CD1c-positive myeloid dendritic cell (primary cell): ENCODE results near the gene ORM1.
A peak's percentile ranks its signal among the peaks of the same experiment; 100 is the strongest.

Source experiments
- DNase-seq: peaks from one replicate; pipeline ENCODE4 v3.0.0-alpha.2; 2016; ENCODE audit errors: extremely low spot score

Gene ORM1

GRCh38 chr9:114342755-114343440, 20.0 kb downstream of the ORM1 start:
- no peak for DNase-seq

DNA sequence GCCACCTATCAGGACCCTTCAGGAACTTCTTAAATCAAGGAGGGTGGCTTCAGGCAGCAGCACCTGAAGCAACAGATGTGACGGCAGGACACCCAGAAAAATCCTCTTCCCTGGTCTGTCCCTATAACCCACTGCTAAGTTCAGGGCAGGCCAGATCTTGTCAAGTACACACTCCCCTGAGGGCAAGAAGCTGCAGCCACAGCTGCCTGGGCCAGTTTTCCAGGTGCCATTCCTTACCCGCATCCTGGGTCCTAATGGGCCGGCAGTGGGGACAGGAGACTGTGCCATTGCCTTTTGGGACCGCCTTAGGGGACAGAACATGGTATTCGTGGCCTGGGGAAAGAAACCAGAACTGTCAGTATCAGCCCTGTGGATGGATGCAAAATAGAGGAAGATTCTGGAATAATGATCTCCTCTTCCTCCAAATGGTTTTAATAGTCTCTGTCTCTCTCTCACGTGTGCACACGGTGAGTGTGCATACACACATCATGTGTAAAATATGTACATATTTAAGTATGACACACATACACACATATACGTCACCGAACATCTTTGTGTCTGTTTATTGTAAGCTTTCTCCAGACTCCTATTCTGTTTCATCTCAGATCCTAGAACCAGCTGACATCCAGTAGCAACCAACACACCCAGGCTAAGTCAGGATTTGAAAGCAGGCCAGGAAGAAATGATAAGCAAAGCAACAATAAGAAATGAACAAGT, 20.7 kb downstream of the ORM1 start:
- no peak for DNase-seq

- DNase-seq = no peak
Observed at GRCh38 chr9:114344188-114344566, 21.3 kb downstream of the ORM1 start.

- DNase-seq = no peak
Observed at GRCh38 chr9:114344692-114345091, 21.8 kb downstream of the ORM1 start.

- no peak for DNase-seq
Observed at GRCh38 chr9:114345493-114346065, 22.7 kb downstream of the ORM1 start.

GRCh38 chr9:114346146-114346545, 23.2 kb downstream of the ORM1 start:
- DNase-seq = no peak

DNA sequence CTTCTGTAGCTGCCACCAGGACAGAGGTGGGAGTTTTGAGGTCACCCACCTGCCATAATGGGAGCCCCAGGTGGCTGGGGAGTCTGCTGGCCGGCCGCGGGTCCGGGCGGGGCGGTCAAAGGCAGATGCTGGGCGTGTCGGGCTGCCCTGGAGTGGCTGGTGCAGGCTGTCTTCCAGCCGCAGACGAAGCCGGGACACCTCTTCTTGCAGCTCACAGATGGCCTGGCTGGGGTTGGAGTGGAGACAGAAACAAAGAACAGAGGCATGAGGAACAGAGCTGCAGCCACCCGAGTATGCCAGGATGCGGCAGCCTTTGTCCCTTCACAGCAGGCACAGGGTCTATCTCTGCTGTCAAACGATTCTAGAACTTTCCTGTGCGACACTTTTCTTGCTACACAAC, 24.8 kb downstream of the ORM1 start:
- no peak for DNase-seq

GRCh38 chr9:114348261-114348905, 25.5 kb downstream of the ORM1 start:
- DNase-seq = no peak

DNA sequence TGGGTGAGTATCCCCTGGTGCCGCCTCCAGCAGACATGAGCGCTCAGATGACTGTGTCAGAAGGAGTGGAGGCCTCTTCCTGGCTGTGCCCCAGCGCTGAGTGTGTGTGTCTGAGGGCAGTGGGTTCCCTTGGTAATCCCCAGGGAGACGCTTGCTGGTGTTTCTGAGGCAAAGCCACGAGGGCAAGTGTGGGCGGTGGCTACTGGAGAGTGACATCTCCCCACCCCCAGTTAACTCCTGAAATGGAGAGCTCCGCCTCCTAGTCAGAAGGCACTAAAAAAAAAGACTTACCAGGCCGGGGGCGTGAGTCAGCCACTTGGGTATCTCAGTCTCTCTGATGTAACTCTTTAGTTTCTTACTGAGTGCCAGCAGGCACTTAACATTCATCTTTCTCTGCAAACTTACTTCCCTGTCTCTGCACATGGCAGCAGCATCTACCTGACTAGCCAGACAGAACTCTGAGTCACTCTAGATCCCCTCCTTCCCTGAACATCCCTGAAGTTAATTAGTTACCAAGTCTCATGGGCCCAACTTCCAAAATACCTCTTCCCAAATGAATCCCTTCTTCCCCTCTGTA, 26.1 kb downstream of the ORM1 start:
- peak; percentile 97 for DNase-seq

GRCh38 chr9:114349713-114350480, 27.0 kb downstream of the ORM1 start:
- no peak for DNase-seq

DNA sequence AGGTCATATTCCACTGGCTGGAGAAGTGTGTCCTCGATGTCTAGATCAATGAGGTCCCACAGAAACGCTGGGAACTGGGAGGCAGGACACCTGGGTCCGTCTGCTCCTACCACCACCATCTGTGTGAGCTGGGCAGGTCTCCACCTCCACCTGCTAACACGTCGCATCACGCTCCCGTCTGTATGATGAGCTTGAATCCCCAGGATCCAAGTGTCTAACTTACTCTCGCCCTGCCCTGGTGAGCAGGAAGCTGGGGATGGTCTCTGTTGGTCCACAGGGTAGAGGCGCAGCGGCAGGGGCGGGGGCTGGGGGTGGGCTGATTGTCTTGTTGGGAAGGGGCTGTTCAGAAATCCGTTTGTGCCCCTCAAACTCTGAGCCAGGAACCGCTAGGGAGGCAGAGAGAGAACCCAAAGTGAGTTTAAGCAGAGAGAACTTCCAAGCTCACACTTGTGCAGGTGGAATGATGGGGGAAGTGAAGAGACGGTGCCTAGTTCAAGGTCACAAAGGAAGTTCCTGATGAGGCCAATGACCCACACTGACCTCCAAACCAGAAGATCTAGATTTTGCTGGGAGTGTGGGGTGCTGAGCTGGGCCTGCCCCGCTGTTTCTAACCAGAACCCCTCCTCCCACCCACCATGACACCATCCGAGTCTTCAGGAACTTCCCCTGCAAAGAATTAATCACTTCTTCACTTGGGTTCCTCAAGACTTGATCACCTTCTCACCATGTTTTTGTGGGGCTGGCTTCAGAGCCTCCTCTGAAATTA, 27.9 kb downstream of the ORM1 start:
- peak; percentile 70 for DNase-seq

- DNase-seq = no peak
Observed at GRCh38 chr9:114351932-114352331, 29.0 kb downstream of the ORM1 start.

DNA sequence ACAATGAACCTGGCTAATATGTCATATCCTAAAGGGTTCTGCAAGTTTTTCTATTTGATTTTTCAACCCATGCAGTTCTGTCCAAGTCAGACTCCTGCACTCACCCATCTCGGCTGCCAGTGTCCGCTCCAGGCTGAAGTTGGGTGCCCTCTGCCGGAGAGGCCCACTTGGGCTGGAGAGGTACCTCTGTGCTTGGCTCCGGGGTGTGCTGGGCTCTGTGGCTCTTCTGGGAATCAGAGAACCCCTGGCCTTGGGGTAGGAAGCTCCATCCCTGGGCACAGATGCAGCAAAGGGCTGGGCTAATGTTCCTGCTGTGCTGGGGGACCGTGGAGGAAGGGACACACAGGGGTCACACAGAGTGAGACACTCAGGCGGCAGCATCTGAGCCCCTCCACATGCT, 32.9 kb downstream of the ORM1 start:
- DNase-seq = no peak

DNA sequence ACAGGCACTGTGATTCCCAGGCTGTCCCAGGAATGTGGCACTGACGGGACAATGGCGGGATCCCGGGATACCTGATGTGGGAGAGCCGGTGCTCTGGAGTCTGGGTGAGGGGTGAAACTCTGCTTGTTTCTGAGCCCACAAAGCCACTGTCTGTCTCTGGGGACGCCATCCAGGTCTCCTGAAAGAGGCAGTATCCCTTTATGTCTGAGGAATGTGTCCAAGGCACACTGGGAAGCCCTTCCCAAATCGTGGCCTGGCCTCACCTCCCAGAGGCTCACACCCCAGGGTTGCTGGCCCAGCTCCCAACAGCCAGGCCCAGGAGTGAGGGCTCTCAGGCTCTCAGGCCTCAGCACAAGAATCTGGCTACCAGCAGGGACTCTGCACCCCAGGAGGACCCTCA, 33.9 kb downstream of the ORM1 start:
- no peak for DNase-seq

DNA sequence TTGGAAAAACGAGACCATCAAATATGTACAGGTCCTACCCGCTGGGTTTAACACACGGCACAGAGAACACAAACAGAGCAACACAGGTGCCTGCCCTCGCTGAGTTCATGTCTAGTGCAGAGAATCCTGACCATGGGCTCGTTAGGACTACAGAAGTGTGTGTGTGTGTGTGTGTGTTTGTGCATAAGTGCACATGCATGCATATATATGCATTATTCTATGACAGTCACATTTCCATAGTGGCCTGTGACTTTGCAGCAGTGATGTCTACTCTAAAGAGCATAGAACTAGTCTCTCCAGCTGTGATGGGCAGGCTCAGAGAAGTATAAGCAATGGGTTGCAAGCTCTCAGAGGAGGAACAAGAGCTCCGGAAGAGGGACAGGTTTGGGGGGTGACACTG, 34.5 kb downstream of the ORM1 start:
- DNase-seq = no peak

DNA sequence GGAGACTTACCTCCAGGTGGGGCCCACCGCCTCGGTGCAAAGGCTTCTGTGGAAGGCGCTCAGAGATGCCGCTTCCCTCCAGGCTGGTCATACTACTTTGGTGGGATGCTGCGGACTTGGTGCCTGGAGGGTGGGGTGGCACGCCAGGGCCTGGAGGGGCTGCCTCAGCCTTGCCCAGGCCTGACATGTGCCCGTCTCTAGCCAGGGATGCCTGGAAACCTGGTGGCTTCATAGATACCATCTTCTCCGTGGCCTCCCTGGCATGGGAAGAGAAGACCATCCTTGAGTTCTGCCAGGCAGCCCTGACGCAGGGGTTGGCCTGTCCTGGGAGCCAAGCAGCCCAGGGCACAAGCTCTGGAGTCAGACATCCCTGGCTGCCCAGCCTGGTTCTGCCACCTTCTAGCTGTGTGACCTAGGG, 35.0 kb downstream of the ORM1 start:
- DNase-seq = no peak

DNA sequence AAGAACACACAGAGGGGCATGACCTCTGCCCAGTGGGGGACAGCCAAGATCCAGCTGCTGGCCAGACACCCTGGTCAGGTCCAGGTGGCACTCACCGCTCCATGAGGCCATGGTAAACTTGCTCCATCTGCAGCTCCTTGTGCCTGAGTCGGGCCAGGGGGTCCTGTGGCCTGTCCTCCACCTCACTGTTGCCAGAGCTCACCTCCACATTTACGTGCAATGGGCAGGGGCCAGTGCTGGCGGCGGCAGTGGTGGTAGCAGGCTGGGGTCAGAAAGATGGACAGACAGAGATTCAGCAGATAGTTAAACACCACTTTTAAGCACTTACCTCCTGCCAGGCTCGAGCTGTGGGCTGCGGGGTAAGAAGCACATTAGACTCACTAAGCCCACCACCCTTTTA, 36.9 kb downstream of the ORM1 start:
- no peak for DNase-seq

DNA sequence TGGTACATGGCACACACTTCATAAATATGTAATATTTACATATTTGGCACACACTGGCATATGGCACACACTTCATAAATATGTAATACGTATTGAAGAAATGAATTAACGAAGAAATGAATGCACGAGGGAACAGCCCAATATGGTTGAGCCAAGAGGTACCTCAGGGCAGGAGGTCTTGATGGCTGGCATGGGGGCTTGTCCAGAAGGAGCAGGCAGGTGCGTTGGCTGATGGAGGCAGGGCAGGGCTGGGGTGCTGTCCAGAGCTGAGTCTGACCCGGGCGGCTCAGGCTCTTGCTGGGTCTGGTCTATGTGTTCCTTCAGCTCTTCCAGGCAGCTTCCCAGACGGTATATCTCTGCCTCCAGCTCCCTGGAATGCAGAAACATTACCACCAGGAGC, 38.6 kb downstream of the ORM1 start:
- DNase-seq = no peak

- DNase-seq = no peak
Observed at GRCh38 chr9:114362394-114362793, 39.5 kb downstream of the ORM1 start.

GRCh38 chr9:114363424-114363823, 40.5 kb downstream of the ORM1 start:
- DNase-seq = no peak
